HEK293 (cell line): ENCODE data around the gene HHIP.

ENCODE experiments used
- CTCF ChIA-PET: fragments of 350-600 bp; formaldehyde crosslinking; extraction: SDS; loops from one replicate; lab custom pipeline; 2021; ENCODE audit warnings: antibody characterized with exemption; lab: Yijun Ruan, JAX
- POLR2A ChIA-PET: fragments of 300-600 bp; formaldehyde crosslinking; extraction: SDS; loops from one replicate; lab custom pipeline; 2020; ENCODE audit warnings: antibody characterized with exemption, inconsistent platforms; lab: Yijun Ruan, JAX
- H3K27ac ChIP-seq: fragments of 200-500 bp; sonication (Bioruptor generic); 2 replicates; pipeline ENCODE4 v1.5.1; 2014; ENCODE audit warnings: low read depth, low read length, control low read depth, inconsistent platforms; ENCODE audit errors: extremely low read depth
- H3K36me3 ChIP-seq, 2 experiments: fragments of 200-500 bp in 1 of 2; sonication (Bioruptor generic) in 1 of 2; 1 replicate in 1 of 2; 2 replicates in 1 of 2; pipeline ENCODE4 v1.5.1; 2014 to 2017; ENCODE audit warnings: inconsistent platforms in 2 of 2, low read length in 2 of 2; ENCODE audit not compliant: control insufficient read depth in 2 of 2, insufficient read depth in 1 of 2
- H3K4me1 ChIP-seq: fragments of 200-500 bp; sonication (Bioruptor generic); 2 replicates; pipeline ENCODE4 v1.5.1; 2014; ENCODE audit warnings: mild to moderate bottlenecking, low read length, inconsistent platforms; ENCODE audit not compliant: control insufficient read depth, insufficient read depth
- H3K4me3 ChIP-seq: 2 replicates; pipeline ENCODE4 v1.5.1; 2011; ENCODE audit warnings: low read depth, mild to moderate bottlenecking, control low read depth, low read length, moderate library complexity
- H3K9me3 ChIP-seq: fragments of 200-500 bp; sonication (Bioruptor generic); 2 replicates; pipeline ENCODE4 v1.5.1; 2014; ENCODE audit warnings: low read depth, low read length, inconsistent platforms; ENCODE audit not compliant: control insufficient read depth, insufficient read depth
- ATF2 ChIP-seq: fragments of 450-650 bp; formaldehyde crosslinking; IDR thresholded peaks from 2 replicates; pipeline ENCODE4 v1.5.1; 2016; ENCODE audit warnings: missing biosample characterization, missing genetic modification characterization, low read depth
- BCL11B ChIP-seq: fragments of 450-650 bp; formaldehyde crosslinking; IDR thresholded peaks from 2 replicates; pipeline ENCODE4 v1.5.1; 2016; ENCODE audit warnings: low read depth, missing biosample characterization, missing genetic modification characterization
- HOXA7 ChIP-seq: sonication (generic); formaldehyde crosslinking; IDR thresholded peaks from 2 replicates; pipeline ENCODE4 v1.8.1; 2022; ENCODE audit warnings: missing genetic modification reagents, borderline replicate concordance
- HOXC10 ChIP-seq: sonication (generic); formaldehyde crosslinking; IDR thresholded peaks from 2 replicates; pipeline ENCODE4 v1.8.1; 2023; ENCODE audit warnings: mild to moderate bottlenecking, missing genetic modification reagents
- KLF9 ChIP-seq: fragments of 450-650 bp; formaldehyde crosslinking; IDR thresholded peaks from 2 replicates; pipeline ENCODE4 v1.5.1; 2016; ENCODE audit warnings: missing biosample characterization, missing genetic modification characterization, low read depth
- SP7 ChIP-seq: fragments of 450-650 bp; formaldehyde crosslinking; IDR thresholded peaks from 2 replicates; pipeline ENCODE4 v1.5.1; 2016; ENCODE audit warnings: missing biosample characterization, missing genetic modification characterization
- WT1 ChIP-seq: fragments of 450-650 bp; formaldehyde crosslinking; IDR thresholded peaks from 2 replicates; pipeline ENCODE4 v1.5.1; 2016; ENCODE audit warnings: missing biosample characterization, missing genetic modification characterization
- ZBTB8A ChIP-seq: fragments of 450-650 bp; formaldehyde crosslinking; IDR thresholded peaks from 2 replicates; pipeline ENCODE4 v1.5.1; 2016; ENCODE audit warnings: missing biosample characterization, missing genetic modification characterization
- ZNF132 ChIP-seq: fragments of 450-650 bp; formaldehyde crosslinking; IDR thresholded peaks from 2 replicates; pipeline ENCODE4 v1.5.1; 2017; ENCODE audit warnings: missing biosample characterization, missing genetic modification characterization, borderline replicate concordance
- ZNF157 ChIP-seq: fragments of 450-650 bp; formaldehyde crosslinking; IDR thresholded peaks from 2 replicates; pipeline ENCODE4 v1.5.1; 2016; ENCODE audit warnings: missing biosample characterization, missing genetic modification characterization
- ZNF16 ChIP-seq: fragments of 450-650 bp; formaldehyde crosslinking; IDR thresholded peaks from 2 replicates; pipeline ENCODE4 v1.5.1; 2016; ENCODE audit warnings: low read depth, missing biosample characterization, missing genetic modification characterization
- ZNF2 ChIP-seq: fragments of 450-650 bp; formaldehyde crosslinking; IDR thresholded peaks from 2 replicates; pipeline ENCODE4 v1.5.1; 2016; ENCODE audit warnings: missing biosample characterization, missing genetic modification characterization
- ZNF211 ChIP-seq: fragments of 450-650 bp; formaldehyde crosslinking; IDR thresholded peaks from 2 replicates; pipeline ENCODE4 v1.5.1; 2016; ENCODE audit warnings: low read depth, missing biosample characterization, missing genetic modification characterization
- ZNF350 ChIP-seq: fragments of 450-650 bp; formaldehyde crosslinking; IDR thresholded peaks from 2 replicates; pipeline ENCODE4 v1.5.0; 2017; ENCODE audit warnings: missing biosample characterization, mild to moderate bottlenecking, missing genetic modification characterization
- ZNF398 ChIP-seq: fragments of 450-650 bp; formaldehyde crosslinking; IDR thresholded peaks from 2 replicates; pipeline ENCODE4 v1.5.1; 2017; ENCODE audit warnings: missing biosample characterization, missing genetic modification characterization
- ZNF404 ChIP-seq: fragments of 450-650 bp; formaldehyde crosslinking; IDR thresholded peaks from 2 replicates; pipeline ENCODE4 v1.5.1; 2017; ENCODE audit warnings: missing biosample characterization, missing genetic modification characterization
- ZNF423 ChIP-seq: fragments of 450-650 bp; formaldehyde crosslinking; IDR thresholded peaks from 2 replicates; pipeline ENCODE4 v1.5.1; 2016; ENCODE audit warnings: missing biosample characterization, missing genetic modification characterization
- ZNF449 ChIP-seq: fragments of 450-650 bp; formaldehyde crosslinking; IDR thresholded peaks from 2 replicates; pipeline ENCODE4 v1.5.1; 2017; ENCODE audit warnings: missing biosample characterization, mild to moderate bottlenecking, missing genetic modification characterization, moderate library complexity
- ZNF488 ChIP-seq: fragments of 450-650 bp; formaldehyde crosslinking; IDR thresholded peaks from 2 replicates; pipeline ENCODE4 v1.5.1; 2016; ENCODE audit warnings: missing biosample characterization, missing genetic modification characterization
- ZNF596 ChIP-seq: fragments of 450-650 bp; IDR thresholded peaks from 2 replicates; pipeline ENCODE4 v1.5.0; 2018; ENCODE audit warnings: missing biosample characterization, mild to moderate bottlenecking, missing genetic modification characterization, moderate library complexity
- ZNF623 ChIP-seq: fragments of 450-650 bp; formaldehyde crosslinking; IDR thresholded peaks from 2 replicates; pipeline ENCODE4 v1.5.1; 2016; ENCODE audit warnings: missing biosample characterization, missing genetic modification characterization
- ZNF626 ChIP-seq: fragments of 450-650 bp; sonication (Bioruptor Pico); formaldehyde crosslinking; IDR thresholded peaks from 2 replicates; pipeline ENCODE4 v1.5.1; 2018; ENCODE audit warnings: missing biosample characterization, missing genetic modification characterization, inconsistent platforms
- ZNF707 ChIP-seq: fragments of 450-650 bp; formaldehyde crosslinking; IDR thresholded peaks from 2 replicates; pipeline ENCODE4 v1.5.1; 2016; ENCODE audit warnings: missing biosample characterization, missing genetic modification characterization
- ZNF830 ChIP-seq: fragments of 450-650 bp; IDR thresholded peaks from 2 replicates; pipeline ENCODE4 v1.5.0; 2018; ENCODE audit warnings: missing biosample characterization, missing genetic modification characterization, low read depth, mild to moderate bottlenecking, moderate library complexity
- ZNF843 ChIP-seq: fragments of 450-650 bp; formaldehyde crosslinking; IDR thresholded peaks from 2 replicates; pipeline ENCODE4 v1.5.1; 2016; ENCODE audit warnings: missing biosample characterization, missing genetic modification characterization
- ZSCAN16 ChIP-seq: fragments of 450-650 bp; formaldehyde crosslinking; IDR thresholded peaks from 2 replicates; pipeline ENCODE4 v1.5.1; 2016; ENCODE audit warnings: missing biosample characterization, missing genetic modification characterization
- ZSCAN4 ChIP-seq: fragments of 450-650 bp; formaldehyde crosslinking; IDR thresholded peaks from 2 replicates; pipeline ENCODE4 v1.5.1; 2017; ENCODE audit warnings: missing biosample characterization, missing genetic modification characterization
- ZSCAN5A ChIP-seq: fragments of 450-650 bp; formaldehyde crosslinking; IDR thresholded peaks from 2 replicates; pipeline ENCODE4 v1.5.1; 2016; ENCODE audit warnings: missing biosample characterization, missing genetic modification characterization

HHIP gene

GRCh38 chr4:144666539-144667175 lies 20.7 kb downstream of the HHIP start (continued):
- TF ChIP-seq HOXC10 (CRISPR knock-in tag), result no peak
- no peak for TF ChIP-seq ZNF157
- TF ChIP-seq ZNF132 (tag by site-specific recombination), result no peak
- TF ChIP-seq ZNF16 (tag by site-specific recombination), result no peak
- TF ChIP-seq ZNF398 (tag by site-specific recombination), result no peak

GRCh38 chr4:144667500-144667899 lies 21.5 kb downstream of the HHIP start:
- Histone ChIP-seq H3K27ac (no peak overlapping the region), H3K4me3 (no peak overlapping the region), H3K9me3 (no peaks in the 10 kb centered on the region), H3K36me3 (no peaks in the 10 kb centered on the region), H3K4me1 (no peaks in the 10 kb centered on the region)
- ChIA-PET CTCF (no interaction called here), POLR2A (no interaction called here)
- no peak for TF ChIP-seq HOXA7 (CRISPR knock-in tag)
- TF ChIP-seq ZSCAN4, result no peak
- TF ChIP-seq ZBTB8A (tag by site-specific recombination), result no peak
- TF ChIP-seq ATF2, result no peak
- no peak for TF ChIP-seq ZNF211 (tag by site-specific recombination)
- TF ChIP-seq ZNF350 (tag by site-specific recombination), result no peak
- TF ChIP-seq ZSCAN16, result no peak
- no peak for TF ChIP-seq ZNF423 (tag by site-specific recombination)
- no peak for TF ChIP-seq ZNF596
- no peak for TF ChIP-seq WT1 (tag by site-specific recombination)
- TF ChIP-seq ZNF404 (tag by site-specific recombination), result no peak
- TF ChIP-seq BCL11B (tag by site-specific recombination), result no peak
- TF ChIP-seq ZNF830 (tag by site-specific recombination), result no peak

GRCh38 chr4:144670776-144671175 lies 24.8 kb downstream of the HHIP start:
- POLR2A ChIA-PET, result no interaction called here
- H3K4me1 ChIP-seq, result no peaks in the 10 kb centered on the region
- H3K27ac ChIP-seq, result no peak overlapping the region
- no peaks in the 10 kb centered on the region for H3K9me3 ChIP-seq
- CTCF ChIA-PET, result interaction anchor here (0.6 kb wide), 1 partner anchor 82 kb away, joined by 4 read pairs; no protein-coding TSS in a partner anchor
- no peaks in the 10 kb centered on the region for H3K36me3 ChIP-seq
- H3K4me3 ChIP-seq, result no peak overlapping the region
- no peak for TF ChIP-seq ZNF843 (tag by site-specific recombination)
- no peak for TF ChIP-seq ZNF707 (tag by site-specific recombination)
- TF ChIP-seq ZNF626, result no peak
- TF ChIP-seq KLF9, result no peak
- no peak for TF ChIP-seq SP7 (tag by site-specific recombination)
- TF ChIP-seq ZSCAN5A (tag by site-specific recombination), result no peak
- no peak for TF ChIP-seq ZNF449 (tag by site-specific recombination)
- TF ChIP-seq ZNF2 (tag by site-specific recombination), result no peak
- no peak for TF ChIP-seq ZNF488 (tag by site-specific recombination)
- TF ChIP-seq ZNF623 (tag by site-specific recombination), result no peak
